ENCODE data around the gene KCNQ1.

DNA sequence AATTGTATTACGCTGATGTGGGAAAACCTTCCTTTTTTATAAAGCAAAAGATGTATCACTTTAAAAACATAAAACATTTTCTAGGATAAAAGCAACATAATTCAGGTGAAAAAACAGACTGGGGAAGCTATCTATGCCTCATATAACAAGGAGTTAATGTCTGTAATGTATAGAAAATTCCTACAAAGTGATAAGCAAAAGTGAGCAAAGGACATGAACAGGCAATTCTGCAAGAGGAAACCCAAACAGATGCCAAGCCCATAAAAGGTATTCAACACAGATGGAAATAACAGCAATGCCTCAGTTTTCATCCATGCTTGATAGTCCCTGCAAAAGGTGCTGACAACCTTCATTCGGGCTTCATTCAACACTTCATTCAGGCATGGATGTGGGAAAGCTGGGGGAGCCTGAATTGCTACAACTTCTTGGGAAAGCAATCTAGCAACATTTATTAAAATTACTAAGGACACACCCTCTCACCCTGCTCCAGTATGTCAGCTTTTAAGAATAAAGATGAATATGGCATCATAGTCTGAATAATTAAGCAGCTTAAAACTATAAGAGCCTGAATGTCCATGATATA is 215.6 kb downstream of the KCNQ1 start:
- TF ChIP-seq, protein P1, sequence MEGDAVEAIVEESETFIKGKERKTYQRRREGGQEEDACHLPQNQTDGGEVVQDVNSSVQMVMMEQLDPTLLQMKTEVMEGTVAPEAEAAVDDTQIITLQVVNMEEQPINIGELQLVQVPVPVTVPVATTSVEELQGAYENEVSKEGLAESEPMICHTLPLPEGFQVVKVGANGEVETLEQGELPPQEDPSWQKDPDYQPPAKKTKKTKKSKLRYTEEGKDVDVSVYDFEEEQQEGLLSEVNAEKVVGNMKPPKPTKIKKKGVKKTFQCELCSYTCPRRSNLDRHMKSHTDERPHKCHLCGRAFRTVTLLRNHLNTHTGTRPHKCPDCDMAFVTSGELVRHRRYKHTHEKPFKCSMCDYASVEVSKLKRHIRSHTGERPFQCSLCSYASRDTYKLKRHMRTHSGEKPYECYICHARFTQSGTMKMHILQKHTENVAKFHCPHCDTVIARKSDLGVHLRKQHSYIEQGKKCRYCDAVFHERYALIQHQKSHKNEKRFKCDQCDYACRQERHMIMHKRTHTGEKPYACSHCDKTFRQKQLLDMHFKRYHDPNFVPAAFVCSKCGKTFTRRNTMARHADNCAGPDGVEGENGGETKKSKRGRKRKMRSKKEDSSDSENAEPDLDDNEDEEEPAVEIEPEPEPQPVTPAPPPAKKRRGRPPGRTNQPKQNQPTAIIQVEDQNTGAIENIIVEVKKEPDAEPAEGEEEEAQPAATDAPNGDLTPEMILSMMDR (IDR thresholded peaks at IDR 0.05; ENCODE audit: borderline replicate concordance, extremely low read depth, low read length, poor library complexity, severe bottlenecking), result no peak
- TF ChIP-seq EZH2 (IDR thresholded peaks at IDR 0.05; ENCODE audit: borderline replicate concordance, low read depth, low read length, severe bottlenecking), result no peak
